Spleen (tissue), 11 donors: ENCODE measurements around the gene FAM219A. TPM values are rescaled to one million over a fixed set of nuclear protein-coding genes. Genes with fewer than 3 reads are reported as not detected.

Experiments
- DNase-seq: peaks from one replicate; pipeline ENCODE4 v3.0.0-alpha.2; 2020
- H3K27ac ChIP-seq, 8 donors: fragments of 200-600 bp; sonication (generic) in 7 of 8; 1 replicate in 4 of 8; 2 replicates in 4 of 8; pipeline versions ENCODE4 v1.5.0 to v1.8.0; 2016 to 2021; ENCODE audit warnings: inconsistent platforms in 4 of 8, mild to moderate bottlenecking in 4 of 8, moderate library complexity in 1 of 8
- H3K27me3 ChIP-seq, 7 donors: fragments of 200-600 bp; sonication (generic) in 6 of 7; replicated peaks in 1 of 7; 1 replicate in 4 of 7; 2 replicates in 3 of 7; pipeline versions ENCODE4 v1.5.0 to v1.8.0; 2016 to 2021; ENCODE audit warnings: inconsistent platforms in 3 of 7, mild to moderate bottlenecking in 1 of 7
- H3K36me3 ChIP-seq, 6 donors: fragments of 200-600 bp; sonication (generic) in 5 of 6; 1 replicate in 4 of 6; 2 replicates in 2 of 6; pipeline versions ENCODE4 v1.5.0 to v1.8.0; 2016 to 2021; ENCODE audit warnings: inconsistent platforms in 2 of 6
- H3K4me1 ChIP-seq, 6 donors: fragments of 200-600 bp; sonication (generic) in 5 of 6; 1 replicate in 3 of 6; 2 replicates in 3 of 6; pipeline versions ENCODE4 v1.5.0 to v1.8.0; 2016 to 2021; ENCODE audit warnings: inconsistent platforms in 3 of 6
- H3K4me3 ChIP-seq, 8 donors: fragments of 200-600 bp; sonication (generic) in 7 of 8; 1 replicate in 4 of 8; 2 replicates in 4 of 8; pipeline versions ENCODE4 v1.5.0 to v1.8.0; 2016 to 2021; ENCODE audit warnings: inconsistent platforms in 4 of 8, mild to moderate bottlenecking in 4 of 8, moderate library complexity in 2 of 8
- H3K9me3 ChIP-seq, 8 donors: fragments of 200-600 bp; sonication (generic) in 7 of 8; 1 replicate in 4 of 8; 2 replicates in 4 of 8; pipeline versions ENCODE4 v1.5.0 to v1.8.0; 2016 to 2021; ENCODE audit warnings: inconsistent platforms in 4 of 8
- CTCF ChIP-seq, 11 experiments: fragments of 200-600 bp in 7 of 11; fragments of 450-650 bp in 4 of 11; sonication (generic) in 4 of 11; IDR thresholded peaks in 8 of 11; conservative IDR thresholded peaks in 3 of 11; 1 replicate in 7 of 11; 2 replicates in 4 of 11; pipeline versions ENCODE4 v1.4.0 to v1.8.0; 2016 to 2021; ENCODE audit warnings: antibody characterized with exemption in 11 of 11, inconsistent platforms in 4 of 11, mild to moderate bottlenecking in 1 of 11
- POLR2A ChIP-seq, 3 donors: fragments of 450-650 bp; IDR thresholded peaks; one replicate each; pipeline ENCODE4 v1.5.1; 2017; ENCODE audit warnings: antibody characterized with exemption in 3 of 3, mild to moderate bottlenecking in 1 of 3
- POLR2AphosphoS5 ChIP-seq, 3 donors: sonication (generic); formaldehyde crosslinking; IDR thresholded peaks; one replicate each; pipeline ENCODE4 v1.5.1; 2017; ENCODE audit warnings: antibody characterized with exemption in 3 of 3
- WGBS, 5 donors: extraction: QIAGEN DNeasy Blood & Tissue Kit in 3 of 5; methylation state at CpG; one replicate each; pipeline versions ENCODE4 v1.1.5 to v1.1.7; 2013 to 2018; 5-methylcytosine and 5-hydroxymethylcytosine counted together
- intact Hi-C: fragments of 100-400 bp; cut with DNase I; formaldehyde crosslinking; loops from one replicate; pipeline ENCODE4 v1.15.0; 2023; ENCODE audit warnings: low total_unique reads
- polyA plus RNA-seq, 3 donors: library from polyadenylated mRNA; stranded (reverse); fragments of 200-250 nt; gene quantifications; one replicate each; pipeline ENCODE4 v1.2.1, GENCODE V29; 2013
- total RNA-seq, 7 donors: library from RNA; depleted of rRNA in 3 of 7; stranded (reverse); fragments of >200 nt in 3 of 7; fragmentation: NEBNext Ultra II Directional in 4 of 7; extraction: Animal tissue kit (Norgen Biotek cat#: 25700) in 4 of 7; gene quantifications; one replicate each; pipeline versions ENCODE4 v1.1.0 to v1.2.1, GENCODE V29; 2016 to 2021
- donor health status: healthy with polysubstance abuse.
- donor health status: DM: no; HTN: no; CAD: no; lungs with moderate emphysema.
- donor health status: DM: no; HTN: no; CAD: no.
- donor health status: Bipolar disorder and iron deficiency.
- donor health status: healthy.
- donor health status: DM: no; HTN: no; CAD: no.
- donor health status: DM: yes; HTN: yes; CAD: no.

Gene FAM219A
- total and polyA plus RNA-seq, 10 donors = 3.2 to 26.9 (median 11.0) TPM

- H3K4me1 ChIP-seq = no peaks in the 10 kb centered on the region
- TF ChIP-seq POLR2AphosphoS5 (IDR thresholded peaks at IDR 0.05) (no peak), CTCF (IDR thresholded peaks at IDR 0.05 in 8 of 11, conservative IDR thresholded peaks at IDR 0.05 in 3 of 11) (no peak), POLR2A (IDR thresholded peaks at IDR 0.05) (no peak)
- 92 to 100% (median 97%) methylated on average over 2 of the region's 2 CpGs for WGBS, 5 donors
- no peaks in the 10 kb centered on the region for H3K9me3 ChIP-seq
- DNase-seq = no peak
- intact Hi-C loops = no loop called here
- no peaks in the 10 kb centered on the region for H3K27me3 ChIP-seq
- H3K27ac ChIP-seq = no peak overlapping the region
- peaks cover 0 to 26% (median 0%) of the 10 kb centered on the region in 6 donors for H3K36me3 ChIP-seq
- no peak overlapping the region for H3K4me3 ChIP-seq
Observed at GRCh38 chr9:34428325-34428958, 29.9 kb downstream of the FAM219A start.

GRCh38 chr9:34426347-34427074 is 31.9 kb downstream of the FAM219A start:
- Histone ChIP-seq H3K27me3 (no peaks in the 10 kb centered on the region), H3K4me1 (no peaks in the 10 kb centered on the region), H3K27ac (no peak overlapping the region), H3K4me3 (no peak overlapping the region), H3K36me3 (peaks cover 0 to 26% (median 0%) of the 10 kb centered on the region in 6 donors), H3K9me3 (no peaks in the 10 kb centered on the region)
- intact Hi-C loops = no loop called here
- 88 to 96% (median 92%) methylated on average over 5 of the region's 5 CpGs for WGBS, 5 donors
- no peak for TF ChIP-seq POLR2AphosphoS5 (IDR thresholded peaks at IDR 0.05)
- no peak for TF ChIP-seq POLR2A (IDR thresholded peaks at IDR 0.05)
- TF ChIP-seq CTCF (IDR thresholded peaks at IDR 0.05 in 8 of 11, conservative IDR thresholded peaks at IDR 0.05 in 3 of 11) = no peak
- no peak for DNase-seq

GRCh38 chr9:34419716-34420504 is 38.5 kb downstream of the FAM219A start:
- intact Hi-C loops = no loop called here
- no peak for TF ChIP-seq CTCF (IDR thresholded peaks at IDR 0.05 in 8 of 11, conservative IDR thresholded peaks at IDR 0.05 in 3 of 11)
- TF ChIP-seq POLR2AphosphoS5 (IDR thresholded peaks at IDR 0.05) = no peak
- no peak for TF ChIP-seq POLR2A (IDR thresholded peaks at IDR 0.05)
- Histone ChIP-seq H3K9me3 (no peaks in the 10 kb centered on the region), H3K4me3 (no peak overlapping the region), H3K36me3 (no peaks in the 10 kb centered on the region), H3K4me1 (peaks cover 0 to 7% (median 0%) of the 10 kb centered on the region in 6 donors), H3K27me3 (no peaks in the 10 kb centered on the region), H3K27ac (no peak overlapping the region)
- 70 to 87% (median 84%) methylated on average over 4 of the region's 4 CpGs for WGBS, 5 donors
- DNase-seq = no peak

- no peak for TF ChIP-seq POLR2A (IDR thresholded peaks at IDR 0.05)
- TF ChIP-seq POLR2AphosphoS5 (IDR thresholded peaks at IDR 0.05) = no peak
- TF ChIP-seq CTCF (IDR thresholded peaks at IDR 0.05 in 8 of 11, conservative IDR thresholded peaks at IDR 0.05 in 3 of 11) = no peak
- H3K27ac ChIP-seq = no peak overlapping the region
- no peaks in the 10 kb centered on the region for H3K9me3 ChIP-seq
- WGBS, 5 donors = 95 to 100% (median 99%) methylated on average over 3 of the region's 3 CpGs
- no peaks in the 10 kb centered on the region for H3K27me3 ChIP-seq
- H3K4me3 ChIP-seq = no peak overlapping the region
- no peak for DNase-seq
- H3K36me3 ChIP-seq = no peaks in the 10 kb centered on the region
- intact Hi-C loops = no loop called here
- peaks cover 0 to 7% (median 0%) of the 10 kb centered on the region in 6 donors for H3K4me1 ChIP-seq
Observed at GRCh38 chr9:34417734-34418133, 40.6 kb downstream of the FAM219A start.
